Gastrocnemius medialis (tissue), 4 donors: Measurements from ENCODE around the gene CIITA.

Source experiments
- CTCF ChIP-seq, 5 experiments: fragments of 450-650 bp in 3 of 5; fragments of 200-600 bp in 2 of 5; sonication (generic) in 2 of 5; IDR thresholded peaks in 4 of 5; conservative IDR thresholded peaks in 1 of 5; 1 replicate in 4 of 5; 2 replicates in 1 of 5; pipeline ENCODE4 v1.5.1; 2016 to 2019; ENCODE audit warnings: antibody characterized with exemption in 5 of 5, mild to moderate bottlenecking in 3 of 5, moderate library complexity in 3 of 5
- POLR2A ChIP-seq, 2 donors: fragments of 450-650 bp; IDR thresholded peaks; one replicate each; pipeline ENCODE4 v1.6.1; 2017; ENCODE audit warnings: antibody characterized with exemption in 2 of 2, mild to moderate bottlenecking in 2 of 2, moderate library complexity in 2 of 2

GRCh38 chr16:10835281-10835931, 41.6 kb upstream of the CIITA start:
- TF ChIP-seq POLR2A (IDR thresholded peaks at IDR 0.05) (no peak), CTCF (IDR thresholded peaks at IDR 0.05 in 4 of 5, conservative IDR thresholded peaks at IDR 0.05 in 1 of 5) (no peak)
